Breast epithelium (tissue), 3 donors: ENCODE results near the gene PNLIP.

Source experiments
- POLR2A ChIP-seq: fragments of 450-650 bp; IDR thresholded peaks from one replicate; pipeline ENCODE4 v1.6.1; 2016; ENCODE audit warnings: antibody characterized with exemption, mild to moderate bottlenecking, moderate library complexity
- POLR2AphosphoS5 ChIP-seq, 3 donors: sonication (generic); formaldehyde crosslinking; IDR thresholded peaks; one replicate each; pipeline ENCODE4 v1.6.1; 2017; ENCODE audit warnings: antibody characterized with exemption in 3 of 3
- TF ChIP-seq, protein P1 (sequence below), 3 donors: fragments of 450-650 bp; IDR thresholded peaks; one replicate each; pipeline ENCODE4 v1.5.1; 2016 to 2017; ENCODE audit warnings: antibody characterized with exemption in 3 of 3, mild to moderate bottlenecking in 3 of 3, moderate library complexity in 3 of 3

DNA sequence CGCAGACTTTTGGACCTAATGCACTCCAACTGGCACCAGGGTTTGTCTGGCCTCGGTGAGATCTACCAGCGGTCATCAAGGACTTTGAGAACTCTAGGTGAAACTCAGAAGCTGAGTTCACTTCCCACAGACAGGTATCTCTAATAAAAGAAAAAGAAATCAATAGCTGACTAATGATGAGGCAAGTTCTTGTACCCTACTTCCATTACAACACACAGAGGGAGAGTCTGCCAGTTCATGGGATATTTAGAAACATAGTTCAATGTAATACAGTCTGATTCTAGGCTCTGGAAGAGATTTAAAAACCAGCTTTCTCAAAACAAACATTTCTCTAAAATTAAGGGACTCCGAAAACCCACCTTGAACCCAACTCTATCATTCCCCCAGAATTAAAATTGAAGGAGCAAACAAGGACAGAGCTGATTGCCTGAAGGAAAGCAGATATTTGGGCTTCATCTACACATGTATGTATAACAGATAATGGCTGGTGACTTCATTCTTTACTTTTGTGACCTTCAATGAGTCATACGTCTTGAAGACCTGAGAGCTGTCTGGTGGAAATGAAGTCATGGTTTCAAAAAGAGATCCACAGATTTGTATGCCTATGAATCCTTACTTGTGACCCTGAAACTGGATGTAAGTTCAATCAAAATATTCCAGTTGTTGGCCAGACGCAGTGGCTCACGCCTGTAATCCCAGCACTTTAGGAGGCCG lies 42.3 kb downstream of the PNLIP start:
- TF ChIP-seq, protein P1, sequence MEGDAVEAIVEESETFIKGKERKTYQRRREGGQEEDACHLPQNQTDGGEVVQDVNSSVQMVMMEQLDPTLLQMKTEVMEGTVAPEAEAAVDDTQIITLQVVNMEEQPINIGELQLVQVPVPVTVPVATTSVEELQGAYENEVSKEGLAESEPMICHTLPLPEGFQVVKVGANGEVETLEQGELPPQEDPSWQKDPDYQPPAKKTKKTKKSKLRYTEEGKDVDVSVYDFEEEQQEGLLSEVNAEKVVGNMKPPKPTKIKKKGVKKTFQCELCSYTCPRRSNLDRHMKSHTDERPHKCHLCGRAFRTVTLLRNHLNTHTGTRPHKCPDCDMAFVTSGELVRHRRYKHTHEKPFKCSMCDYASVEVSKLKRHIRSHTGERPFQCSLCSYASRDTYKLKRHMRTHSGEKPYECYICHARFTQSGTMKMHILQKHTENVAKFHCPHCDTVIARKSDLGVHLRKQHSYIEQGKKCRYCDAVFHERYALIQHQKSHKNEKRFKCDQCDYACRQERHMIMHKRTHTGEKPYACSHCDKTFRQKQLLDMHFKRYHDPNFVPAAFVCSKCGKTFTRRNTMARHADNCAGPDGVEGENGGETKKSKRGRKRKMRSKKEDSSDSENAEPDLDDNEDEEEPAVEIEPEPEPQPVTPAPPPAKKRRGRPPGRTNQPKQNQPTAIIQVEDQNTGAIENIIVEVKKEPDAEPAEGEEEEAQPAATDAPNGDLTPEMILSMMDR (IDR thresholded peaks at IDR 0.05): no peak
- no peak for TF ChIP-seq POLR2A
- TF ChIP-seq POLR2AphosphoS5 (IDR thresholded peaks at IDR 0.05): no peak
